Suprapubic skin (tissue), 4 donors: ENCODE measurements around the gene ACBD6.
"Not testable (repeated sequence)": the region's sequence is repeated elsewhere in the genome, so short reads cannot be mapped to it uniquely, and the experiment has no call there.

Source experiments
- CTCF ChIP-seq, 2 donors: fragments of 200-600 bp in 1 of 2; fragments of 450-650 bp in 1 of 2; sonication (generic) in 1 of 2; IDR thresholded peaks; one replicate each; pipeline ENCODE4 v1.5.1; 2016 to 2019; ENCODE audit warnings: antibody characterized with exemption in 2 of 2, mild to moderate bottlenecking in 1 of 2, moderate library complexity in 1 of 2
- POLR2A ChIP-seq, 2 donors: fragments of 450-650 bp; IDR thresholded peaks; one replicate each; pipeline ENCODE4 v1.6.1; 2017; ENCODE audit warnings: antibody characterized with exemption in 2 of 2, mild to moderate bottlenecking in 2 of 2, moderate library complexity in 2 of 2
- POLR2AphosphoS5 ChIP-seq, 3 donors: sonication (generic); formaldehyde crosslinking; IDR thresholded peaks; one replicate each; pipeline ENCODE4 v1.6.1; 2017; ENCODE audit warnings: antibody characterized with exemption in 3 of 3

- not testable (repeated sequence) for TF ChIP-seq CTCF, POLR2A, POLR2AphosphoS5 (IDR thresholded peaks at IDR 0.05)
Measured at GRCh38 chr1:180408128-180408527, 94.2 kb downstream of the ACBD6 start.
